Thyroid gland (tissue), 4 donors: Measurements from ENCODE around the gene RGS16. TPM values are rescaled to one million over a fixed set of nuclear protein-coding genes. Genes with fewer than 3 reads are reported as not detected.

Experiments
- DNase-seq, 2 donors: peaks; one replicate each; pipeline ENCODE4 v3.0.0-alpha.2; 2019
- H3K27ac ChIP-seq, 3 donors: fragments of 200-600 bp; sonication (generic); 1 replicate in 2 of 3; 2 replicates in 1 of 3; pipeline ENCODE4 v1.5.1; 2016 to 2019; ENCODE audit warnings: mild to moderate bottlenecking in 1 of 3, moderate library complexity in 1 of 3
- H3K27me3 ChIP-seq: fragments of 200-600 bp; sonication (generic); one replicate; pipeline ENCODE4 v1.5.1; 2019
- H3K36me3 ChIP-seq, 2 donors: fragments of 200-600 bp; sonication (generic); one replicate each; pipeline ENCODE4 v1.5.1; 2016 to 2019
- H3K4me1 ChIP-seq, 2 donors: fragments of 200-600 bp; sonication (generic); one replicate each; pipeline ENCODE4 v1.5.1; 2017 to 2019
- H3K4me3 ChIP-seq, 3 donors: fragments of 200-600 bp; sonication (generic); replicated peaks in 1 of 3; 1 replicate in 2 of 3; 2 replicates in 1 of 3; pipeline ENCODE4 v1.5.1; 2016; ENCODE audit warnings: mild to moderate bottlenecking in 1 of 3
- H3K9me3 ChIP-seq: fragments of 200-600 bp; sonication (generic); one replicate; pipeline ENCODE4 v1.5.1; 2017
- POLR2A ChIP-seq, 2 donors: fragments of 450-650 bp; IDR thresholded peaks; one replicate each; pipeline ENCODE4 v1.6.1; 2017; ENCODE audit warnings: antibody characterized with exemption in 2 of 2, mild to moderate bottlenecking in 2 of 2, moderate library complexity in 1 of 2
- WGBS, 2 donors: methylation state at CpG; one replicate each; pipeline ENCODE4 v1.1.5; 2017; 5-methylcytosine and 5-hydroxymethylcytosine counted together
- intact Hi-C: fragments of 100-400 bp; cut with DNase I; formaldehyde crosslinking; loops from one replicate; pipeline ENCODE4 v1.15.1; 2023
- total RNA-seq, 4 donors: library from RNA; depleted of rRNA; stranded (reverse); fragments of >200 nt; gene quantifications; one replicate each; pipeline ENCODE4 v1.2.3, GENCODE V29; 2016
- TF ChIP-seq, protein P1 (sequence below), 6 experiments: fragments of 200-600 bp in 3 of 6; fragments of 450-650 bp in 3 of 6; sonication (generic) in 3 of 6; IDR thresholded peaks; one replicate each; pipeline ENCODE4 v1.5.1; 2016 to 2019; ENCODE audit warnings: antibody characterized with exemption in 6 of 6, mild to moderate bottlenecking in 2 of 6, inconsistent platforms in 1 of 6, moderate library complexity in 1 of 6

RGS16 gene
- total RNA-seq, 4 donors from 2014 or later = 22.2 to 35.7 (median 29.1) TPM

DNA sequence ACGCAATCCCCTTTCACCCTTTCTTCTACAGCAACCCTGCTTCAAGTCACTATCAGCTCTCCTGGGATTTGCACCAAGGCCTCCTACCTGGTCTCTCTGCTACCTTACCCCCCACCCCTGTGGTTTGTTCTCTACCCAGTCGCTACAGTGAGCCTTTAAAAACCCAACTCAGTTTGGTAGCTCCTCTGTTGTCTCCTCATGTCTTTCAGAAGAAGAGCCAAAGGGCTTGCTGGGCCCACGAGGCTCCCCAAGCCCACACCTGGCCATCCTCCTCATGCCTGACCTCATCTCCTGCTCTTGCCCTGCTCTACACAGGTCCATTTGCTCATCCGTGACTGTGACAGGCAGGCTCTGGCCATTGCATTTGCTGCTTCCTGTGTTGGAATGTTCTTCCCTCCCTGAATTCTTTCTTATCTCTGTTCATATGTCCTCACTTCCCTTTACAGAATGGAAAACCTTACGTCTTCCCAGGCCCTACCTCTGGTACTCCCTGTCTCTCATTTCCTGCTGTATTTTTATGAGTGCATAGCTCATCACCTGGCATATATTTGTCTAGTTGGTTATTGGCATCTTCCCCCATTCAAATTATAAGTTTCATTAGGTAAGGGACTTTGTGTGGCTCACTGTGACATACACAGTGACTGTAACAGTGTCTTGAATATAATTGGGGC lies 3.3 kb downstream of the RGS16 start:
- no peak for DNase-seq

DNA sequence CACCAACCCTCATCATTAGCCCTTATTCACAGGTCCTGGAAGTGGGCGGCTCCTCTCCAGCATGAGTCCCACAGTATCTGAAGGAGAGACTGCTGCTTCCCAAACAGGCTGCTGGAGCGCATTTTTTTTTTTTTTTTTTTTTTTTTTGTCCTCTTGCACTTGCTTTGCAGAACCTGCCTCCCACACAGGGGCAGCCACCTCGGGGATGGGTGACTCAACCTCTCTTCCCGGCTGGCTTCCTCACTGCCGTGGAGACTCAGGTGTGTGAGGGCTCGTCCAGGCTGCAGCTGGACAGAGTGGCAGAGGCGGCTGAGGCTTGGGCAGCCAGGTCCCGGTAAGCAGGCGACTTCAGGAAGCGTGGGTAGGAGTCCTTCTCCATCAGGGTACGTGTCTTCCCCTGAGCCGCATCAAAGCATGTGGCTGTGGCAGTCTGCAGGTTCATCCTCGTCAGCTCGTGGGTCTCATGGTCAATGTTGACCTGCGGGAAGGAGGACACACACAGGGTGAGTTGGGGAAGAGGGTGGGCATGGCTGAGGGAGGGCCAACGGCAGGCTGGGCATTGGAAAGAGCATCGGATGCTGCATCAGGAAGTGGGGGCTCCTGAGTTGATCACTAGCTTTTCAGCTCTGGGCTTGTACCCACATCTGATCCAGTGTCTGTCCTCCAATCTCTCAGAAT lies 4.0 kb downstream of the RGS16 start:
- Histone ChIP-seq H3K4me3 (no peak overlapping the region), H3K27ac (peak overlapping the region in 2 of 3 donors; percentile 90 to 95), H3K36me3 (peaks cover 18 to 29% of the 10 kb centered on the region in 2 donors), H3K9me3 (no peaks in the 10 kb centered on the region), H3K4me1 (peaks cover 28 to 45% of the 10 kb centered on the region in 2 donors), H3K27me3 (no peaks in the 10 kb centered on the region)
- intact Hi-C loops = loop anchor here (2.0 kb wide), 1 partner anchor 183 kb away; no protein-coding TSS in a partner anchor
- no peak for TF ChIP-seq POLR2A (IDR thresholded peaks at IDR 0.05)
- TF ChIP-seq, protein P1, sequence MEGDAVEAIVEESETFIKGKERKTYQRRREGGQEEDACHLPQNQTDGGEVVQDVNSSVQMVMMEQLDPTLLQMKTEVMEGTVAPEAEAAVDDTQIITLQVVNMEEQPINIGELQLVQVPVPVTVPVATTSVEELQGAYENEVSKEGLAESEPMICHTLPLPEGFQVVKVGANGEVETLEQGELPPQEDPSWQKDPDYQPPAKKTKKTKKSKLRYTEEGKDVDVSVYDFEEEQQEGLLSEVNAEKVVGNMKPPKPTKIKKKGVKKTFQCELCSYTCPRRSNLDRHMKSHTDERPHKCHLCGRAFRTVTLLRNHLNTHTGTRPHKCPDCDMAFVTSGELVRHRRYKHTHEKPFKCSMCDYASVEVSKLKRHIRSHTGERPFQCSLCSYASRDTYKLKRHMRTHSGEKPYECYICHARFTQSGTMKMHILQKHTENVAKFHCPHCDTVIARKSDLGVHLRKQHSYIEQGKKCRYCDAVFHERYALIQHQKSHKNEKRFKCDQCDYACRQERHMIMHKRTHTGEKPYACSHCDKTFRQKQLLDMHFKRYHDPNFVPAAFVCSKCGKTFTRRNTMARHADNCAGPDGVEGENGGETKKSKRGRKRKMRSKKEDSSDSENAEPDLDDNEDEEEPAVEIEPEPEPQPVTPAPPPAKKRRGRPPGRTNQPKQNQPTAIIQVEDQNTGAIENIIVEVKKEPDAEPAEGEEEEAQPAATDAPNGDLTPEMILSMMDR (IDR thresholded peaks at IDR 0.05) = no peak
- 85 to 86% methylated on average over 17 of the region's 17 CpGs for WGBS, 2 donors
- no peak for DNase-seq

More for the DNA sequence above, 3.3 kb downstream of the RGS16 start:
- Histone ChIP-seq H3K9me3 (no peaks in the 10 kb centered on the region), H3K4me1 (peaks cover 28 to 46% of the 10 kb centered on the region in 2 donors), H3K36me3 (peaks cover 18 to 29% of the 10 kb centered on the region in 2 donors), H3K27ac (peak overlapping the region; percentile 86 to 95 (median 90)), H3K27me3 (no peaks in the 10 kb centered on the region), H3K4me3 (peak overlapping the region in 1 of 3 donors; percentile 6)
- WGBS, 2 donors = 60 to 64% methylated on average over 5 of the region's 5 CpGs
- TF ChIP-seq, protein P1 (IDR thresholded peaks at IDR 0.05) = no peak
- no peak for TF ChIP-seq POLR2A (IDR thresholded peaks at IDR 0.05)
- intact Hi-C loops = loop anchor here (2.0 kb wide), 1 partner anchor 182 kb away; no protein-coding TSS in a partner anchor

DNA sequence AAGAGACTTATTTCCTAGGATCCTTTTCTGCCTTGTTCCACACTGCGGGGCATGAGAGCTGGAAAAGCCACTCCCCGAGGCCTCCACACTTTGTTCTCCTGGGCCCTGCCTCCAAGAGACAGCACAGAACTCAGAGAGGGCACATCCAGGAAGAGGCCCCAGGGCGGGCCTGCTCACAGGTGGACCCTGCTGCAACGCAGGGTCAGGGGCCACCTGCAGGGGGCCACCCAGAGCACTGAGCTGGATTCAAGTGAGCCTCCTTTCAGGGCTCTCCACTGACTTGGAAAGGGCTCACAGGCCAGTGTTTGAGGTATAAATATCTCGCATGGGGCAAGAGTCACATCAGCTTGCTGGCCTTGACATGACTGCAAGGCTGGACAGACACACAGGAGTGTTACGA lies 4.8 kb downstream of the RGS16 start:
- Histone ChIP-seq H3K4me3 (no peak overlapping the region), H3K27ac (peak overlapping the region; percentile 18 to 95 (median 90)), H3K27me3 (no peaks in the 10 kb centered on the region), H3K36me3 (peaks cover 18 to 29% of the 10 kb centered on the region in 2 donors), H3K4me1 (peaks cover 28 to 41% of the 10 kb centered on the region in 2 donors), H3K9me3 (no peaks in the 10 kb centered on the region)
- 69 to 72% methylated on average over 4 to 6 of the region's 6 CpGs for WGBS, 2 donors
- TF ChIP-seq, protein P1 (IDR thresholded peaks at IDR 0.05) = peak in 3 of 6 experiments; percentile 24 to 31 (median 28)
- TF ChIP-seq POLR2A (IDR thresholded peaks at IDR 0.05) = no peak
- intact Hi-C loops = loop anchor here (10.0 kb wide), 1 partner anchor 515 kb away; no protein-coding TSS in a partner anchor
- DNase-seq = no peak

DNA sequence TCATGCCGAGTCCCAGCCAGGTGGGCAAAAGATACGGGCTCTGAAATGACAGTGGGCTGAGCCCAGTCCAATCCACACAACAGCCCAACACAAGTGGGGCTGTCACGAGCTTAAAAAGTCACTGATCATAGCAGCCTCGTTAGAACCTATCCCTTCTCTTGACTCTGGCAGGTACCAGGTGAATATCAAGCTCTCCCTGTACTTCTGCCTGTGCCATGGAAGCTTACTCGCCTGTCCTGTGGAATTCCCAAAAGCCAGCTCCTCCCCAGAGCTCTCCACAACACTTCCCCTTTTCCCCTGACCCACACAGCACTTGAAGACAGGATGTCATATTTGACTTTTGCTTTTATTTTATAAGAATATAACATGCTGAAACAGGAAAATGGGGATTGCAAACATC lies 5.9 kb downstream of the RGS16 start:
- no peaks in the 10 kb centered on the region for H3K27me3 ChIP-seq
- peaks cover 18 to 29% of the 10 kb centered on the region in 2 donors for H3K36me3 ChIP-seq
- intact Hi-C loops = loop anchor here (10.0 kb wide), 1 partner anchor 513 kb away; no protein-coding TSS in a partner anchor
- H3K9me3 ChIP-seq = no peaks in the 10 kb centered on the region
- DNase-seq = no peak
- peaks cover 28 to 41% of the 10 kb centered on the region in 2 donors for H3K4me1 ChIP-seq
- no peak for TF ChIP-seq POLR2A (IDR thresholded peaks at IDR 0.05)
- TF ChIP-seq, protein P1 (IDR thresholded peaks at IDR 0.05) = no peak
- H3K4me3 ChIP-seq = no peak overlapping the region
- WGBS, 2 donors = 70 to 80% methylated on average over 5 of the region's 5 CpGs
- peak overlapping the region in 2 of 3 donors; percentile 11 to 90 for H3K27ac ChIP-seq
